Gastroesophageal sphincter (tissue), 4 donors: ENCODE data around the gene INSYN1. TPM values are rescaled to one million over a fixed set of nuclear protein-coding genes. Genes with fewer than 3 reads are reported as not detected.

Source experiments
- ATAC-seq: fragments of 150-250 bp; one replicate; pipeline ENCODE4 v1.9.1; 2016; ENCODE audit warnings: mild to moderate bottlenecking, moderate library complexity
- H3K27ac ChIP-seq, 4 donors: fragments of 200-600 bp; sonication (generic) in 3 of 4; 1 replicate in 3 of 4; 2 replicates in 1 of 4; pipeline ENCODE4 v1.5.1; 2016 to 2019
- H3K27me3 ChIP-seq: fragments of 200-600 bp; sonication (generic); one replicate; pipeline ENCODE4 v1.5.1; 2019
- H3K36me3 ChIP-seq, 2 donors: fragments of 200-600 bp; sonication (generic); one replicate each; pipeline ENCODE4 v1.5.1; 2019; ENCODE audit warnings: control low read depth in 1 of 2
- H3K4me1 ChIP-seq, 3 donors: fragments of 200-600 bp; sonication (generic); 1 replicate in 2 of 3; 2 replicates in 1 of 3; pipeline ENCODE4 v1.5.1; 2016 to 2019; ENCODE audit warnings: control low read depth in 2 of 3
- H3K4me3 ChIP-seq, 2 donors: fragments of 200-600 bp; sonication (generic); one replicate each; pipeline ENCODE4 v1.5.1; 2019; ENCODE audit warnings: mild to moderate bottlenecking in 1 of 2, moderate library complexity in 1 of 2
- H3K9me3 ChIP-seq, 3 donors: fragments of 200-600 bp; sonication (generic); one replicate each; pipeline ENCODE4 v1.5.1; 2017 to 2019; ENCODE audit warnings: control low read depth in 2 of 3
- EP300 ChIP-seq: sonication (generic); formaldehyde crosslinking; IDR thresholded peaks from one replicate; pipeline ENCODE4 v1.6.1; 2017; ENCODE audit warnings: antibody characterized with exemption, mild to moderate bottlenecking
- POLR2A ChIP-seq, 2 donors: fragments of 450-650 bp; IDR thresholded peaks; one replicate each; pipeline ENCODE4 v1.6.1; 2017; ENCODE audit warnings: antibody characterized with exemption in 2 of 2, mild to moderate bottlenecking in 2 of 2, moderate library complexity in 1 of 2
- POLR2AphosphoS5 ChIP-seq: sonication (generic); formaldehyde crosslinking; IDR thresholded peaks from one replicate; pipeline ENCODE4 v1.6.1; 2017; ENCODE audit warnings: antibody characterized with exemption
- WGBS, 2 donors: methylation state at CpG; one replicate each; pipeline ENCODE4 v1.1.5; 2018; ENCODE audit warnings: low coverage in 1 of 2; 5-methylcytosine and 5-hydroxymethylcytosine counted together
- total RNA-seq, 4 donors: library from RNA; depleted of rRNA; stranded (reverse); fragments of >200 nt; gene quantifications; one replicate each; pipeline ENCODE4 v1.1.0, GENCODE V29; 2016
- TF ChIP-seq, protein P1 (sequence below), 4 experiments: fragments of 200-600 bp in 2 of 4; fragments of 450-650 bp in 2 of 4; sonication (generic) in 1 of 4; IDR thresholded peaks; one replicate each; pipeline ENCODE4 v1.5.1; 2017 to 2019; ENCODE audit warnings: antibody characterized with exemption in 4 of 4, mild to moderate bottlenecking in 2 of 4, moderate library complexity in 2 of 4

Gene INSYN1
- total RNA-seq, 4 donors from 2014 or later, result 11.4 to 30.2 (median 16.3) TPM

- no peak overlapping the region for H3K4me3 ChIP-seq
- peaks cover 0 to 28% (median 20%) of the 10 kb centered on the region in 3 donors for H3K4me1 ChIP-seq
- no peak overlapping the region for H3K27ac ChIP-seq
- peaks cover 9% of the 10 kb centered on the region for H3K27me3 ChIP-seq
- no peaks in the 10 kb centered on the region for H3K9me3 ChIP-seq
- no peak for ATAC-seq
- 52 to 70% methylated on average over 2 to 7 of the region's 7 CpGs for WGBS, 2 donors
- TF ChIP-seq EP300, result no peak
- TF ChIP-seq, protein P1, sequence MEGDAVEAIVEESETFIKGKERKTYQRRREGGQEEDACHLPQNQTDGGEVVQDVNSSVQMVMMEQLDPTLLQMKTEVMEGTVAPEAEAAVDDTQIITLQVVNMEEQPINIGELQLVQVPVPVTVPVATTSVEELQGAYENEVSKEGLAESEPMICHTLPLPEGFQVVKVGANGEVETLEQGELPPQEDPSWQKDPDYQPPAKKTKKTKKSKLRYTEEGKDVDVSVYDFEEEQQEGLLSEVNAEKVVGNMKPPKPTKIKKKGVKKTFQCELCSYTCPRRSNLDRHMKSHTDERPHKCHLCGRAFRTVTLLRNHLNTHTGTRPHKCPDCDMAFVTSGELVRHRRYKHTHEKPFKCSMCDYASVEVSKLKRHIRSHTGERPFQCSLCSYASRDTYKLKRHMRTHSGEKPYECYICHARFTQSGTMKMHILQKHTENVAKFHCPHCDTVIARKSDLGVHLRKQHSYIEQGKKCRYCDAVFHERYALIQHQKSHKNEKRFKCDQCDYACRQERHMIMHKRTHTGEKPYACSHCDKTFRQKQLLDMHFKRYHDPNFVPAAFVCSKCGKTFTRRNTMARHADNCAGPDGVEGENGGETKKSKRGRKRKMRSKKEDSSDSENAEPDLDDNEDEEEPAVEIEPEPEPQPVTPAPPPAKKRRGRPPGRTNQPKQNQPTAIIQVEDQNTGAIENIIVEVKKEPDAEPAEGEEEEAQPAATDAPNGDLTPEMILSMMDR (IDR thresholded peaks at IDR 0.05), result no peak
- TF ChIP-seq POLR2AphosphoS5, result no peak
- no peak for TF ChIP-seq POLR2A (IDR thresholded peaks at IDR 0.05)
- peaks cover 0 to 4% of the 10 kb centered on the region in 2 donors for H3K36me3 ChIP-seq
Measured at GRCh38 chr15:73746883-73747282, 6.3 kb downstream of the INSYN1 start.

GRCh38 chr15:73746261-73746660, 6.9 kb downstream of the INSYN1 start:
- Histone ChIP-seq H3K4me1 (peaks cover 0 to 23% (median 20%) of the 10 kb centered on the region in 3 donors), H3K9me3 (no peaks in the 10 kb centered on the region), H3K4me3 (no peak overlapping the region), H3K36me3 (peaks cover 0 to 4% of the 10 kb centered on the region in 2 donors), H3K27ac (no peak overlapping the region), H3K27me3 (peaks cover 2% of the 10 kb centered on the region)
- TF ChIP-seq POLR2AphosphoS5 (no peak), POLR2A (IDR thresholded peaks at IDR 0.05) (no peak), EP300 (no peak)
- TF ChIP-seq, protein P1 (IDR thresholded peaks at IDR 0.05), result no peak
- WGBS, 2 donors, result 75% methylated on average over 5 of the region's 8 CpGs; no CpG with 5 or more reads in 1 of the 2 donors
- no peak for ATAC-seq

GRCh38 chr15:73745073-73745472, 8.1 kb downstream of the INSYN1 start:
- TF ChIP-seq POLR2A (IDR thresholded peaks at IDR 0.05), result no peak
- TF ChIP-seq, protein P1 (IDR thresholded peaks at IDR 0.05), result no peak
- TF ChIP-seq POLR2AphosphoS5, result no peak
- no peak for TF ChIP-seq EP300
- Histone ChIP-seq H3K9me3 (no peaks in the 10 kb centered on the region), H3K4me3 (no peak overlapping the region), H3K27me3 (no peaks in the 10 kb centered on the region), H3K36me3 (peaks cover 0 to 8% of the 10 kb centered on the region in 2 donors), H3K27ac (no peak overlapping the region), H3K4me1 (peaks cover 0 to 17% (median 15%) of the 10 kb centered on the region in 3 donors)
- no peak for ATAC-seq
- 63 to 75% methylated on average over 7 of the region's 7 CpGs for WGBS, 2 donors

- Histone ChIP-seq H3K4me1 (peaks cover 0 to 17% (median 15%) of the 10 kb centered on the region in 3 donors), H3K27ac (no peak overlapping the region), H3K27me3 (no peaks in the 10 kb centered on the region), H3K4me3 (no peak overlapping the region), H3K9me3 (no peaks in the 10 kb centered on the region), H3K36me3 (peaks cover 0 to 12% of the 10 kb centered on the region in 2 donors)
- 50 to 67% methylated on average over 1 of the region's 1 CpG for WGBS, 2 donors
- TF ChIP-seq POLR2A (IDR thresholded peaks at IDR 0.05) (no peak), EP300 (no peak), POLR2AphosphoS5 (no peak)
- TF ChIP-seq, protein P1 (IDR thresholded peaks at IDR 0.05), result no peak
- ATAC-seq, result no peak
Measured at GRCh38 chr15:73744293-73744692, 8.9 kb downstream of the INSYN1 start.

DNA sequence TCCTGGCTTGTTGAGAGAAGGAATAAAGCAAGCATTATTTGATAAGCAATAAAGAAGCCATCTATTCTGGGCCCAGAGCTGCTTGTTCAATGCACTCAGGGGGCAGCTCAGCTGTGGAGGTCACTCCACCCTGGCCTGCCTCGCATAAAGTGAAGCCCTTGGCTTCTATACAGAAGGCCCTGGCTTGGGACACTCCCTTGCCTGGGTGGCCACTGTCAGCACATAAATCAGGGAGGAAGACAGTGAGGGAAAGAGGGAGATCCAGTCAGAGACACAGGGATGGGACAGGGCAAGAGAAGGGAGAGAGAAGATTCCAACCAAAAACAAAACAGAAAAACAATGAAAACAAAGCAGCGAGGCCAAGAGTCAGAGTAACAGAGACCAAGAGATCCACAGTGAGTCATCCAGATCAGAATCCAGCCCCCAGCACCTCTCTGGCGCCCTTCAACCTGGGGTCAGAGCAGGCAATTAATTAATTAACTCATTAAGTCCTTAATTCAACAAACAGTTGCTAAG, 11.8 kb downstream of the INSYN1 start:
- no peaks in the 10 kb centered on the region for H3K9me3 ChIP-seq
- H3K27me3 ChIP-seq, result no peaks in the 10 kb centered on the region
- WGBS, 2 donors, result 39% methylated on average over 3 of the region's 3 CpGs; no CpG with 5 or more reads in 1 of the 2 donors
- H3K4me1 ChIP-seq, result peaks cover 0 to 17% (median 15%) of the 10 kb centered on the region in 3 donors
- H3K4me3 ChIP-seq, result no peak overlapping the region
- no peak for ATAC-seq
- TF ChIP-seq POLR2A (IDR thresholded peaks at IDR 0.05), result no peak
- TF ChIP-seq, protein P1 (IDR thresholded peaks at IDR 0.05), result no peak
- no peak for TF ChIP-seq EP300
- TF ChIP-seq POLR2AphosphoS5, result no peak
- no peak overlapping the region for H3K27ac ChIP-seq
- peaks cover 0 to 8% of the 10 kb centered on the region in 2 donors for H3K36me3 ChIP-seq
